Hematopoietic multipotent progenitor cell treated with erythropoietin and hydrocortisone succinate and interleukin-3 and kit ligand, for 15 days (in vitro differentiated cells): ENCODE measurements around the gene DNMT3B.
"Not testable (repeated sequence)": the region's sequence is repeated elsewhere in the genome, so short reads cannot be mapped to it uniquely, and the experiment has no call there.

ENCODE experiments used
- DNase-seq: peaks from one replicate; pipeline ENCODE4 v3.0.0-alpha.2; 2015; ENCODE audit warnings: low spot score

DNMT3B gene

DNA sequence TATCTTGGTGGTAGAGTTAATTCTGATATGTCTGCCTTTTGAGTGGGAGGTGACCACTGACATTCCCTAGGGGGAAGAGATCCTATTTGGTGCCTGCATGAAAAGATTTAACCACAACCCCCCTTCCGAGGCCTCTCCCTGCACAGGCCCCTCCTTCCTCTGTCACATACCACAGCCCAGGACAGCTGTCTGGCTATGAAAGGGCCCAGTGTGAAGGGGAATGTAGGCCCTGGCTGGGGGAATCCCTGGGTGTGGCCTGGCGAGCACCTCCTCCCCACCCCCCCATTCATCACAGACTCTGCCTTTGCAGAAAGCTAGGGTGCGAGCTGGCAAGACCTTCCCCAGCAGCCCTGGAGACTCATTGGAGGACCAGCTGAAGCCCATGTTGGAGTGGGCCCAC lies 30.1 kb downstream of the DNMT3B start:
- DNase-seq = no peak

DNA sequence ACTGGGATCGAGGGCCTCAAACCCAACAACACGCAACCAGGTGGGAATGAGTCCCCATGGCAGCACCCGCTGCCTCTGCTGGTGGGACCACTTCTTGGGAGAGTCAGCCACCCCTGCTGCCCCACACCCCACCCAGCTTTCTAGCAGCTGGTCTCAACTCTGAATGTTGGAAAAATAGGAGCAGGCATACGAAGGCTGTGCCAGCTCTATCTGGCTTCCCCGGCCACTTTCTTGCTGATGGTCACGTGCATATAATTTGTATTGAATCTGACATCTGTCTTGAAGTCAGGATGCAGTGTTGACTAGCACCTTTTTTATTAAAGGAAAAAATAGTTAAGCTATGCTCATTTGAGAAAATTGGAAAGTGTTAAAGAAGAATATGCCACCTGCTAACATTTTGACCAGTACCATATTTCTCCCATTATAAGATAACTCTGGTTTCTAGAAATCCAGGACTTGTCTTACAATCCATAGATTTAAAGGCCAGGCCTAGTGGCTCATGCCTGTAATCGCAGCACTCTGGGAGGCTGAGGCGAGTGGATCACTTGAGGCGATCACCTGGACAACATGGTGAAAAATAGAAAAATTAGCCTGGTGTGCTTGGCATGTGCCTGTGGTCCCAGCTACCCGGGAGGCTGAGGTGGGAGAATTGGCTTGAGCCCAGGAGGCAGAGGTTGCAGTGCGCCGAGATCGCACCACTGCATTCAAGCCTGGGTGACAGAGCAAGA lies 30.7 kb downstream of the DNMT3B start:
- no peak for DNase-seq

DNA sequence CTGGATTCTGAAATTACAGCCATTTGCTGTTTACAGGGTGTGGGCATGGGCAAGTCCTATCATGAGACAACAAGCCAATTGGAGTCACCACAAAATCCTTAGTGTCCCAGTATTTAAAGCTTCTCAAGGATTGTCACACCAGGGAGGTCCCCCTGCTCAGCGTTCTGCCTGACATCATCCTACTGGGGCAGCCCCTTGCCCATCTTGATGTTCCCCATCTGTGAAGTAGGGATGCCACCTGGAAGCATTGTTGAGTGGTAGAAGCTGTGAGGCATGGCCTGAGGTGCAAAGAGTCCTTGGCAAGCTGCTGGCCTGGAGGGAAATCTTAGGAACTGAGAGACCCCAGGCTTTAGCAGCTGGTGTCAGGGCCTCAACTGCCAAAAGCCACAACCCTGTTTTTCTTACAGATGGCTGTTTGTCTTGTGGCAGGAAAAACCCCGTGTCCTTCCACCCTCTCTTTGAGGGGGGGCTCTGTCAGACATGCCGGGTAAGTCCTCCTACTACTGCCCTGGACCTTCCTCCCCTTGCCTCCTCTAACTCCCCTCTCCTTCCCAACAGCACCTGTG lies 34.3 kb downstream of the DNMT3B start:
- no peak for DNase-seq

DNA sequence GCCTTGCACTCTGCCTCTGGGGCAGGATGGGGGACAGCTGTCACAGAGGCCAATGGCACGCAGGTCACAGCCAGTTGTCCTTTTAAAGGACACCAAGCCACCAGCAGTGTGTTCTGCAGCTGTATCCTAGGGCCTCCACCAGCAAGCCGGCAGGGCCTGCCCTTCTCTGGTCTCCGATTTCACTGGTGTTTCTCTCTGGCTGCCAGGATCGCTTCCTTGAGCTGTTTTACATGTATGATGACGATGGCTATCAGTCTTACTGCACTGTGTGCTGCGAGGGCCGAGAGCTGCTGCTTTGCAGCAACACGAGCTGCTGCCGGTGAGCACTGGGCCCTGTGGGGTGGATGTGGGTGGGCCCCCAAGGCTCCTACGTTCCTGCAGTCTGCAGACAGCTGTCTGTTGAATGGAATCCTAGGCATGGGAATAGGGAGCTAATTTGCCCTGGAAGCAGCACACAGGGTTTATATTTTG lies 34.8 kb downstream of the DNMT3B start:
- no peak for DNase-seq

DNA sequence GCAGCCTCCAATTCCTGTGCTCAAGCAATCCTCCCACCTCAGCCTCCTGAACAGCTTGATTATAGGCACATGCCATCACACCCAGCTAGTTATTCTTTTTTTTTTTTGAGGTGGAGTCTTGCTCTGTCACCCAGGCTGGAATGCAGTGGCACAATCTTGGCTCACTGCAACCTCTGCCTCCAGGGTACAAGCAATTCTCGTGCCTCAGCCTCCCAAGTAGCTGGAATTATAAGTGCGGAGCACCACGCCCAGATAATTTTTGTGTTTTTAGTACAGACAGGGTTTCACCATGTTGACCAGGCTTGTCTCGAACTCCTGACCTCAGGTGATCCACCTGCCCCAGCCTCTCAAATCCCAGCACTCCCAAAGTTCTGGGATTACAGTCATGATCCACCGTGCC lies 35.4 kb downstream of the DNMT3B start:
- DNase-seq = not testable (repeated sequence)

DNA sequence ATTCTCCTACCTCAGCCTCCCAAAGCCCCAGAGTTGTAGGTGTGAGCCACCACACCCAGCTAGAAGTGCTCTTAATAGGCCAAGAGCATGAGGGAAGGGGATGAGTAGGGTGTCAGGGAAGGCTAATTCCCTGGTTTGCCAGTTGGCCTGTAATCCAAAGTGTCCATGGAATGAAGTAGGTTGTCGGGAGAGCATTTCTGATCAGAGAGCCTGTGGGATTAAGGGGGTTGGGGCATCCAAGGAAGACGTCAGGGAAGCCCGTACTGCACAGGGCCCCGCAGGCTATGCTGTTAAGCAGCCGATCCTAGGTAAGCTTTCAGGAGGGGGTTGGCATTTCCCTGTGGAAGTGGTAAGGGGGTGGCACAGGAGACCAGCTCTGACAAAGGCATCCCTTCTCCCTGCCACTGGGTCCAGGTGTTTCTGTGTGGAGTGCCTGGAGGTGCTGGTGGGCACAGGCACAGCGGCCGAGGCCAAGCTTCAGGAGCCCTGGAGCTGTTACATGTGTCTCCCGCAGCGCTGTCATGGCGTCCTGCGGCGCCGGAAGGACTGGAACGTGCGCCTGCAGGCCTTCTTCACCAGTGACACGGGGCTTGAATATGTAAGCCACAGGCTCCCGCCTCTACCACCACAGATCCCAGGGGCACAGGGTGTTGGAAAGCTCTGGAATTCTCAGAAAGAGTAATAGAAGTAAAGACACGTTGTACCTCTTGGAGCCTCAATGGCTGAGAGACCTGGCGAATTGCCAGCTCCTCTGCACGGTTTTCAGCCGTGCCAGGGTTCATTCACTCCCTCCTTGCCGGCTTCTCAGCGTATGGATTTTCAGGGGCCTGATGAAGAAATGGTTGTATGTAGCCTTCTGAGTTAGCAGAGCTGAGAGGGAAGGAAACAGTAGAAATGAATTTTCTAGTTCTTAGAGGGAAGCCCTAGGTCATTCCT lies 36.1 kb downstream of the DNMT3B start:
- DNase-seq = no peak

DNA sequence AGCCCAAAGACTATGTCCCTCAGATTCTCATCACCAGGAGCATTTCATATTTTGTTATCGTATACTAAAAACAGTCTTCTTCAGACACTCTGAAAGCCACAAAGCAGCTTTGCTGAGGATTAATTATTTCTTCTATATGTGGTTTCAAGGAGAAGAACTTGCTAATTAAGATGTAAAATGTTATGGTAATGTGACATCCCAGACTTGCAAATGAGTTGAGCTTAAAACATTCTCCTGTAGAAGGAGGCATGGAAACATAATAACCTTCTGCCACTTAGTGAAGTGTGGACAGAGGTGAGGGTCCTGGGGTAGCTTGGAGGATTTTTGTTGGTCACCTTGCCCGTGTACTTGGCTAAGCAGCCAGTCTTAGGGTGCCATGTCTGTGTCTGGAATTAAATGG lies 40.9 kb downstream of the DNMT3B start:
- no peak for DNase-seq

DNA sequence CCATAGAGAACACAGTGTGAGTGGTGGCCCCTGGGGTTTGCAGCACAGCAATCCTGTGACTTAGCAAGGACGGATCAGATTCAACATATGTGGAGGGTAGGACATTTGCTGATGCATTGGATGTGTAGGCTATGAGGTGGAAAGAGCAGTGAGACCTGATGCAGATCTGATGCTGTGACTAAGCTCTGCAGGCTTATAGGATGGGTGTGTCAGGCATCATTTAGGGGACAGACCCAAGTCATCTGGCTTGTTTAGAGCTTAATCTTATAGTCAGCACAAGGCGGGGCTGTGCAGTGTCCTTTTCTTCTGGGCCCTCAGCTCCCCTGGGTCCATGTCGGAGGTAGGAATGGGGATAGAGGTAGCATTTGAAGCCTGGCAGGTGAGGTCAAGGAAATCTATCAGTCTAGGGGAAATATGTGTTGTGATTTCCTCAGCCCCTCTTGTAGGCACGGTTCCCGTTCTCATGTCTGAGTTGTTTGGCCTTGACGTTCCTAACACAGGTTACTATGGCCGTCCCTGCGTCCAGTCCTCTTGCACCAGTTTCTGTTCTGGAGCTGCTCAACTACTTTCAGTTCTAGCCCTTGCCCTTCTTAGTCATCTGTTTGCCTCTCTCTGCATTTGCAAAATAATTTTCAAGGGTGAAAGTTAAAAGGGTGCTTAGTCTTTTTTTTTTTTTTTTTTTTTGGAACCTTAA lies 42.0 kb downstream of the DNMT3B start:
- no peak for DNase-seq

DNA sequence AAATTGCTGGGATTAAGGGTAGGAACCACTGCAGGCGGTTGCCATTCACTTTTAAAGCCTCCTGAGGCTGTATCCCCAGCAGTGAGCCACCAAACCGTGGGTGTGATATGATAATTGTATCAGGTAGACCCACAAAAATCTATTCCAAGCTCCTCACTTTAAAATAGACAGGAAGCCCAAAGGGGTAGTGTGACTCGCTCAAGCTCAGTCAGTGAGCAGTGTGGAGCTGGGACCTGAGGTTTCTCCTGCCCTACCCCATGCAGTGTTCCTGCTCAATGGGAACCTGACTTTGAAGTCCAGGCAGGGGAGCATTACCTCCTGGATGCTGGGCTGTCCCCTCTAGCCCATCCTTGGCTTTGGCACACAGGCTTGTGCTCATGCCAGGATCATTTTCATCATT lies 42.6 kb downstream of the DNMT3B start:
- no peak for DNase-seq

DNA sequence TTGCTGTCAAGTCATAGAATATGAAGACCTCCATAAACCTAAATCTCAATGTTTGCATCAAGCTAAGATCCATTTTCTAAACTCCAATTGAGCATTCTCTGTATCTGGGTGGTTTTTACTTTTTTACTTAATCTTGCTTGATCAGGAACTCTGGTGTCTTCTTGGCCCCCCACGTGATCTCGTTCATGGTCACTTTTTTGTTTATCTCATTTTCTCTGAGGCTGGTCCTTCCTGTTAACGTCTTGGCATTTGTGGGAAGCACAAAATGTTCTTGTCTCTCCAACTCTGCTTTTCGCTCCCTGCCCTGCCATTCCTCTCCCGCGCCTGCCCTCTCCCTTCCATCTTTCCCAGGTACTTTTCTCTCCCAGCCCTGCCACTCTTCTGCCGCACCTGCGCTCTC lies 43.5 kb downstream of the DNMT3B start:
- no peak for DNase-seq

DNA sequence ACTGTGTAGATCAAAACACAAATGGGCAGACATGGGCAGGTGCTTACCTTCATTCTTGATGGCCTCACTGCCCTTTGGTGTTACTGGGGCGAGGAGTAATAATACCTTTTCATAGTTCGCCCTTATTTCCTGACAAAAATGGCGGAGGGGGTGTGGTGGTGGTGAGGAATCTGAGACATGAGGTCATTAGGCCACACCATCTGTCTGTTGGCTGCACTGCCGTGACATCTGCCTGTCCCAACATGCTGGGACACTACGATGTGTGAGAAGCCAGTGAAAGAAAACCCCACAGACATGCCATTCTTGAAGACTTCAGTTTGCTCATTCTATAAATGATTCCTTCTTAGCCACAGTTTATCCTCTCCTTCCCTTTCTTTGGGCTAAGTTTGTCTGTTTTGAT lies 44.2 kb downstream of the DNMT3B start:
- no peak for DNase-seq

DNA sequence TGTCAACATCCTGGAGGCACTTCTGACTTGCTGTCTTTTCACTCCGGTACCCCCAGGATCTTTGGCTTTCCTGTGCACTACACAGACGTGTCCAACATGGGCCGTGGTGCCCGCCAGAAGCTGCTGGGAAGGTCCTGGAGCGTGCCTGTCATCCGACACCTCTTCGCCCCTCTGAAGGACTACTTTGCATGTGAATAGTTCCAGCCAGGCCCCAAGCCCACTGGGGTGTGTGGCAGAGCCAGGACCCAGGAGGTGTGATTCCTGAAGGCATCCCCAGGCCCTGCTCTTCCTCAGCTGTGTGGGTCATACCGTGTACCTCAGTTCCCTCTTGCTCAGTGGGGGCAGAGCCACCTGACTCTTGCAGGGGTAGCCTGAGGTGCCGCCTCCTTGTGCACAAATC lies 45.5 kb downstream of the DNMT3B start:
- no peak for DNase-seq

DNA sequence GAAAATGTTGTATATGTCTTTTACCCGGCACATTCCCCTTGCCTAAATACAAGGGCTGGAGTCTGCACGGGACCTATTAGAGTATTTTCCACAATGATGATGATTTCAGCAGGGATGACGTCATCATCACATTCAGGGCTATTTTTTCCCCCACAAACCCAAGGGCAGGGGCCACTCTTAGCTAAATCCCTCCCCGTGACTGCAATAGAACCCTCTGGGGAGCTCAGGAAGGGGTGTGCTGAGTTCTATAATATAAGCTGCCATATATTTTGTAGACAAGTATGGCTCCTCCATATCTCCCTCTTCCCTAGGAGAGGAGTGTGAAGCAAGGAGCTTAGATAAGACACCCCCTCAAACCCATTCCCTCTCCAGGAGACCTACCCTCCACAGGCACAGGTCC lies 46.3 kb downstream of the DNMT3B start:
- DNase-seq = no peak

DNA sequence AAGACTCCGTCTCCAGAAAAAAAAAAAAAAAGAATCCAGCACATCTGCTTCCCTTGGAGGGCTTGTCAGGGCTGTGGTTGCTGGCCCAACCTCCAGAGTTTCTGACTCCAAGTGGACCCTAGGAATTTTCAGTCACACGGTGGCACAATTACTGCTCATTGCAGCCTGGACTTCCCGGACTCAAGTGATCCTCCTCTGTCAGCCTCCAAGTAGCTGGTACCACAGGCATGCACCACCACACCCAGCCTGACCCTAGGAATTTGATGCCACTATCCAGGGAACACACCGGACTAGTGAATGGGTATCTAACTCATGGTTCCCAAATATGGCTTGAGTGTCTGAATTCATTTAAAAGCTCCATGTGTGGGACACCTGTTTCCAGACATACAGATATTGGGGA lies 47.7 kb downstream of the DNMT3B start:
- DNase-seq = no peak

DNA sequence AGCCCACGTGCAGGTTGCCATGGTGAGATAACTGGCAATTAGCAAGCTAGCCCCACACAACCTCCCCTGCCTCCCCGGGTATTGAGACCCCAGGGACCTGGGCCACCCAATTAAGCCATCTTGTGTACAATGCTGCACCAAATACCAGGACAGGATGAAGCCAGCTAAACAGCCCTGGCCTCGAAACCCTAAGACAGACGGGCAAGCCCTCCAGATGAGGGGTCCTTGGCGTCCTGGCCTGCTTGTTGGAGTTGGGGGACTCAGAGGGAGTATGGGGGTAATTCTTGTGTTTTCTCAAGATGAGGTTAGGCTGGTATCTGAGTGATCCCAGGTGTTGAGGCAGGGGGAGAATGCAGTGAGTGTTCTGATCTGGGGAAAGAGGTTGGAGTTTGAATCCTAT lies 48.8 kb downstream of the DNMT3B start:
- no peak for DNase-seq

DNA sequence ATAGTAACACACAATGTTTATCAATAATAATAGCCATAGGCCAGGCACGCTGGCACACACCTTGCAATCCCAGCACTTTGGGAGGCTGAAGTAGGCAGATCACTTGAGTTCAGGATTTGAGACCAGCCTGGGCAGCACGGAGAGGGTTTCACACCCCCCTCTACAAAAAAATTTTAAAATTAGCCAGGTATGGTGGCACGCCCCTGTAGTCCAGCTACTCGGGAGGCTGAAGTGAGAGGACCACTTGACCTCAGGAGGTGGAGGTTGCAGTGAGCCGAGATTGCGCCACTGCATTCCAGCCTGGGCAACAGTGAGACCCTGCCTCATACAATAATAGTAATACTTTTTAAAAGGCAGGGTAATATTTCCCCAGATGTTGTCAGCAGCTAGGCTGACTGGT lies 49.7 kb downstream of the DNMT3B start:
- no peak for DNase-seq

DNA sequence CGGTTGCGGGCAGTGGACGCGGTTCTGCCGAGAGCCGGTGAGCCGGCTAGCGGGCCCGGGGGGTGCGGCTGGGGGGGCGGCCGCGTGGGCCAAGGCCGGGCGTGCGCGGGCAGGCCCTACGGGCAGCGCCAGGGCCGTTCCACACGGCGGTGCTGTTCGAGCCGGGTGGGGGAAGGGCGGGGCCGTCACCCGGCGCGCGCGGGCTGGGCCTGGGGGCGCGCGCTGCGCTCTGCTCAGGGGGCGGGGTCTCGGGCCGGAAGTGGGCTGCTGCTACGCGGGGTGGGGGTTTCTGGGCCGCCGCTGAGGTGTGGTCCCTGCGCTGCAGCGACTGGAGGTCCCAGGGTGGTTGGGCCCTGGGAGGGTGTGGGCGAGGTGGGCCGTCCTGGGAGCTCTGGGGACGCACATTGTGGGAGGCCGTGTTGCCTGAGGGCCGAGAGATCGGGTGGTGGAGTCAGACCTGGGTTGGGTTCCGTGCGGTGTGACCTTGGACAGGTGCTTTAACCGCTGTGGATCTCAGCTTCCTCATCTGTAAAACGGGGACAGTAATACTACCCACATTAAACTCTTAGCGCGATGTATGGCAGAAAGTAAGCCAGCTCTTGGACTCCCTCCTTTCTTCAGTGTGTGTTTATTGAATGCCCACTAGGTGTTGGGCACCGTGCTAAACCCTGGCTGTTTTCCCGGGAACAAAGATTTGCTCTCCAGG lies 58.0 kb downstream of the DNMT3B start:
- no peak for DNase-seq

DNA sequence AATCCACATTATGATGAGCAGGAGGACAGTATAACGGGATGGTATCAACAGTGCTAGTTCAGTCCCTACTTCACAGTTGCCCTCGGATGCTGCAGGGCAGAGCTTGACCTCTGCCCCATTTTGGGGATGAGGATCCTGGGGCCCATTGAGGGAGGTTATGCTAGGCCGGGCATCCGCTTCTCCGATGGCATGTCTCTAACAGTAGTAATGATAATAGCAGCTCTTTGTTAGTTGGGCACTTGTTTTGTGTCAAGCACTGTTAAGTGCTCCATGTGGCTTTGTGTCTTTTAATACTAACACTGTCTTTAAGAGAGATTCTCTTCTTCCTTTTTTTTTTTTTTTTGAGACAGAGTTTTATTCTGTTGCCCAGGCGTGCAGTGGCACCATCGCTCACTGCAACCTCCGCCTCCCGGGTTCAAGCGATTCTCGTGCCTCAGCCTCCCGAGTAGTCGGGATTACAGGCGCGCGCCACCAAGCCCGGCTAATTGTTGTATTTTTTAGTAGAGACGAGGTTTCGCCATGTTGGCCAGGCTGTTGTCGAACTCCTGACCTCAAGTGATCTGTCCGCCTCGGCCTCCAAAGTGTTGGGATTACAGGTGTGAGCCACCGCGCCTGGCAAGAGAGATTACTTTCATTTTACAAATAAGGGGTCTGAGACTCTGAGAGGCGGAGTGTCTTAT lies 58.7 kb downstream of the DNMT3B start:
- DNase-seq = no peak

DNA sequence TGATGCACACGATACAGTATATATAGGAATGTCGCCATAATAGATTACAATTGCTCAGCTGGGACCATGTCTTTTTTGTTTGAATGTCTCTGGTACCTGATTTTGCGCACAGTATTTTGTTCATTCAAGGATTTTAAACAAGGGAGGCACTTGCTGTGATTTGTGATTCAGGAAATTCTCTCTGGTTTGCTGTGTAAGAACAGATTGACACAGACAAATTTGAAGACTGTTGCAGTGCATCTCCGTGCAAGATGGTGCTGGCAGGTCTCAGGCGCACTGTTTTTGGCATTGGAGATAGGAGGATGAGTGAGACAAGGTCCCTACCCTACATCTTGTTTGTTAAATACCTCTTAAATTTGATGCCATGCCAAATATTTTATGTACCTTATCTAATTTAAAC lies 60.0 kb downstream of the DNMT3B start:
- DNase-seq = no peak

DNA sequence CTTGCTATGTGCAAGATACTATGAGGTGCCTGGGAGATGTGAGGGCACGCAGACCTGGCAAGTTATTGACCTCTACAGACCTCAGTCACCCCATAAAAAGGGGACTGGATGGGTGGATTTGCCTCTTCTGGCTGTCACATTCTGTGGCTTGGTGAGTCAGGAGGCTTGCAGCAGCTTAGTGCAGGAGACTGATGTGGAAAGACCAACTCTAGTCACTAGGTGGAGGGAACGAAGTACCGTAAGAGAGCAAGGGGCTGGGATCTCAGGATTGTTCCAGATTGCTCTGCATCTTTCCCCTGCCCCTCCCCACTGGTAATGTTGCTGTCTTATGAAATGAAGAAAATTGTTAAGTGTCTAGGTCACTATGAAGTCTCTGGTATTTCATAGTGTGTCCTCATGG lies 60.9 kb downstream of the DNMT3B start:
- no peak for DNase-seq
